Measurements from ENCODE around the gene GNG7.
"Not testable (repeated sequence)": the region's sequence is repeated elsewhere in the genome, so short reads cannot be mapped to it uniquely, and the experiment has no call there.

GNG7 gene

GRCh38 chr19:2711172-2711874, 8.8 kb upstream of the GNG7 start:
- DNase-seq, result peak; percentile 47

- DNase-seq, result no peak
These were observed 3.8 kb upstream of the GNG7 start for GRCh38 chr19:2706251-2706650.

GRCh38 chr19:2703691-2704216, 1.3 kb upstream of the GNG7 start:
- DNase-seq, result no peak

- no peak for DNase-seq
These were observed 563 bp upstream of the GNG7 start for GRCh38 chr19:2703077-2703437.

GRCh38 chr19:2701361-2702169, 929 bp downstream of the GNG7 start:
- no peak for DNase-seq

GRCh38 chr19:2700660-2701360, 1.7 kb downstream of the GNG7 start:
- DNase-seq, result no peak

- no peak for DNase-seq
These were observed 2.9 kb downstream of the GNG7 start for GRCh38 chr19:2699413-2700140.

GRCh38 chr19:2694196-2694595, 8.3 kb downstream of the GNG7 start:
- DNase-seq, result no peak

GRCh38 chr19:2693492-2694160, 8.9 kb downstream of the GNG7 start:
- no peak for DNase-seq

- DNase-seq, result no peak
These were observed 10.5 kb downstream of the GNG7 start for GRCh38 chr19:2691951-2692350.

GRCh38 chr19:2690856-2691255, 11.6 kb downstream of the GNG7 start:
- no peak for DNase-seq

GRCh38 chr19:2686360-2686759, 16.1 kb downstream of the GNG7 start:
- DNase-seq, result no peak

- no peak for DNase-seq
These were observed 17.2 kb downstream of the GNG7 start for GRCh38 chr19:2685204-2685704.

GRCh38 chr19:2683430-2684003, 19.0 kb downstream of the GNG7 start:
- DNase-seq, result no peak

GRCh38 chr19:2680808-2681207, 21.7 kb downstream of the GNG7 start:
- no peak for DNase-seq

- no peak for DNase-seq
These were observed 23.1 kb downstream of the GNG7 start for GRCh38 chr19:2679439-2679838.

GRCh38 chr19:2678948-2679347, 23.5 kb downstream of the GNG7 start:
- not testable (repeated sequence) for DNase-seq

GRCh38 chr19:2678044-2678671, 24.3 kb downstream of the GNG7 start:
- peak; percentile 87 for DNase-seq

GRCh38 chr19:2676823-2677222, 25.7 kb downstream of the GNG7 start:
- DNase-seq, result no peak

GRCh38 chr19:2675892-2676291, 26.6 kb downstream of the GNG7 start:
- DNase-seq, result no peak

GRCh38 chr19:2670217-2670616, 32.3 kb downstream of the GNG7 start:
- no peak for DNase-seq
